Sigmoid colon (tissue), 7 donors: ENCODE results near the gene SLC50A1. TPM values are rescaled to one million over a fixed set of nuclear protein-coding genes. Genes with fewer than 3 reads are reported as not detected.
"Not testable (repeated sequence)": the region's sequence is repeated elsewhere in the genome, so short reads cannot be mapped to it uniquely, and the experiment has no call there.

ENCODE experiments used
- DNase-seq: peaks from one replicate; pipeline ENCODE4 v3.0.0-alpha.2; 2019
- H3K27ac ChIP-seq, 4 donors: fragments of 200-600 bp; sonication (generic); one replicate each; pipeline ENCODE4 v1.5.1; 2016 to 2019; ENCODE audit warnings: mild to moderate bottlenecking in 1 of 4
- H3K27me3 ChIP-seq, 3 donors: fragments of 200-600 bp; sonication (generic); one replicate each; pipeline ENCODE4 v1.5.1; 2019; ENCODE audit warnings: mild to moderate bottlenecking in 1 of 3
- H3K36me3 ChIP-seq, 4 donors: fragments of 200-600 bp; sonication (generic); one replicate each; pipeline ENCODE4 v1.5.1; 2016 to 2019
- H3K4me1 ChIP-seq, 4 donors: fragments of 200-600 bp; sonication (generic); one replicate each; pipeline ENCODE4 v1.5.1; 2017 to 2019
- H3K4me3 ChIP-seq, 4 donors: fragments of 200-600 bp; sonication (generic); one replicate each; pipeline ENCODE4 v1.5.1; 2017 to 2019; ENCODE audit warnings: mild to moderate bottlenecking in 2 of 4, moderate library complexity in 1 of 4
- H3K9me3 ChIP-seq, 4 donors: fragments of 200-600 bp in 3 of 4; sonication (generic) in 3 of 4; one replicate each; pipeline versions ENCODE4 v1.5.1 to v1.6.1; 2013 to 2019
- EP300 ChIP-seq, 4 donors: sonication (generic); formaldehyde crosslinking; IDR thresholded peaks; one replicate each; pipeline ENCODE4 v1.6.1; 2017; ENCODE audit warnings: antibody characterized with exemption in 4 of 4
- POLR2A ChIP-seq, 2 donors: fragments of 450-650 bp; IDR thresholded peaks; one replicate each; pipeline ENCODE4 v1.6.1; 2016; ENCODE audit warnings: antibody characterized with exemption in 2 of 2, mild to moderate bottlenecking in 2 of 2, moderate library complexity in 2 of 2
- POLR2AphosphoS5 ChIP-seq, 4 donors: sonication (generic); formaldehyde crosslinking; IDR thresholded peaks; one replicate each; pipeline ENCODE4 v1.6.1; 2017; ENCODE audit warnings: antibody characterized with exemption in 4 of 4
- whole genome bisulfite sequencing, 2 donors: extraction: QIAGEN DNeasy Blood & Tissue Kit; methylation state at CpG; one replicate each; pipeline ENCODE4 v1.1.7; 2013; 5-methylcytosine and 5-hydroxymethylcytosine counted together
- intact Hi-C: fragments of 100-400 bp; cut with DNase I; formaldehyde crosslinking; loops from one replicate; pipeline ENCODE4 v1.15.1; 2023
- polyA plus RNA-seq, 3 donors: library from polyadenylated mRNA; stranded (reverse); fragments of 200-250 nt; gene quantifications; one replicate each; pipeline ENCODE4 v1.2.3, GENCODE V29; 2013
- total RNA-seq, 4 donors: library from RNA; depleted of rRNA; stranded (reverse); fragments of >200 nt; gene quantifications; one replicate each; pipeline ENCODE4 v1.1.0, GENCODE V29; 2016
- TF ChIP-seq, protein P1 (sequence below), 4 experiments: fragments of 450-650 bp in 3 of 4; fragments of 200-600 bp in 1 of 4; IDR thresholded peaks; one replicate each; pipeline ENCODE4 v1.5.1; 2016 to 2019; ENCODE audit warnings: antibody characterized with exemption in 4 of 4, mild to moderate bottlenecking in 3 of 4, moderate library complexity in 2 of 4
- donor health status: healthy with polysubstance abuse.
- donor health status: Bipolar disorder and iron deficiency.
- donor health status: healthy.

Gene SLC50A1
- total and polyA plus RNA-seq, 7 donors: 8.0 to 151 (median 21.4) TPM

GRCh38 chr1:155158991-155159390, 23.3 kb downstream of the SLC50A1 start:
- no peaks in the 10 kb centered on the region for H3K9me3 ChIP-seq
- 71 to 77% methylated on average over 1 of the region's 1 CpG for WGBS, 2 donors
- peak; percentile 24 for DNase-seq
- no peaks in the 10 kb centered on the region for H3K27me3 ChIP-seq
- no peak overlapping the region for H3K4me3 ChIP-seq
- intact Hi-C loops: no loop called here
- TF ChIP-seq EP300 (IDR thresholded peaks at IDR 0.05): no peak
- no peak for TF ChIP-seq POLR2AphosphoS5 (IDR thresholded peaks at IDR 0.05)
- TF ChIP-seq, protein P1, sequence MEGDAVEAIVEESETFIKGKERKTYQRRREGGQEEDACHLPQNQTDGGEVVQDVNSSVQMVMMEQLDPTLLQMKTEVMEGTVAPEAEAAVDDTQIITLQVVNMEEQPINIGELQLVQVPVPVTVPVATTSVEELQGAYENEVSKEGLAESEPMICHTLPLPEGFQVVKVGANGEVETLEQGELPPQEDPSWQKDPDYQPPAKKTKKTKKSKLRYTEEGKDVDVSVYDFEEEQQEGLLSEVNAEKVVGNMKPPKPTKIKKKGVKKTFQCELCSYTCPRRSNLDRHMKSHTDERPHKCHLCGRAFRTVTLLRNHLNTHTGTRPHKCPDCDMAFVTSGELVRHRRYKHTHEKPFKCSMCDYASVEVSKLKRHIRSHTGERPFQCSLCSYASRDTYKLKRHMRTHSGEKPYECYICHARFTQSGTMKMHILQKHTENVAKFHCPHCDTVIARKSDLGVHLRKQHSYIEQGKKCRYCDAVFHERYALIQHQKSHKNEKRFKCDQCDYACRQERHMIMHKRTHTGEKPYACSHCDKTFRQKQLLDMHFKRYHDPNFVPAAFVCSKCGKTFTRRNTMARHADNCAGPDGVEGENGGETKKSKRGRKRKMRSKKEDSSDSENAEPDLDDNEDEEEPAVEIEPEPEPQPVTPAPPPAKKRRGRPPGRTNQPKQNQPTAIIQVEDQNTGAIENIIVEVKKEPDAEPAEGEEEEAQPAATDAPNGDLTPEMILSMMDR (IDR thresholded peaks at IDR 0.05): no peak
- TF ChIP-seq POLR2A (IDR thresholded peaks at IDR 0.05): no peak
- H3K27ac ChIP-seq: no peak overlapping the region
- no peaks in the 10 kb centered on the region for H3K36me3 ChIP-seq
- H3K4me1 ChIP-seq: no peaks in the 10 kb centered on the region

DNA sequence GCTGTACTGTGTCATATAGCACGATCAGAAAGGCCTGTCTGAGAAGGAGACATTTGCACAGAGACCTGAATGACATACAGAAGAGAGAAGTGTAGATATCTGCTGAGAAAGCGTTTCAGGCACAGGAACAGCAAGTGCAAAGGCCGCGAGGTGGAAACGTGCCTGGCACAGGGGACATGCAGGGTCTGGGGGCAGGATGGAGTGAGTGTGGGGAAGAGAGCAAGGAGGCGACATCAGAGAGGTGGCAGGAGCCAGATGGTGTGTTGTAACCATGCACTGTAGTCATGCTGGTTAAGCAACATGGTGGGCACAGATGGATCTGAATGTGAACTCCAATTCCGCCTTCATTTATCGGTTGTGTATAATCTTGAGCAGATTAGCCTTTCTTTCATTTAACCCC, 24.5 kb downstream of the SLC50A1 start:
- no peaks in the 10 kb centered on the region for H3K9me3 ChIP-seq
- H3K4me1 ChIP-seq: no peaks in the 10 kb centered on the region
- no peak overlapping the region for H3K27ac ChIP-seq
- no peak overlapping the region for H3K4me3 ChIP-seq
- peak; percentile 34 for DNase-seq
- intact Hi-C loops: no loop called here
- H3K27me3 ChIP-seq: no peaks in the 10 kb centered on the region
- WGBS, 2 donors: 80 to 89% methylated on average over 8 of the region's 8 CpGs
- TF ChIP-seq EP300 (IDR thresholded peaks at IDR 0.05) (no peak), POLR2AphosphoS5 (IDR thresholded peaks at IDR 0.05) (no peak), POLR2A (IDR thresholded peaks at IDR 0.05) (no peak)
- TF ChIP-seq, protein P1 (IDR thresholded peaks at IDR 0.05): no peak
- H3K36me3 ChIP-seq: no peaks in the 10 kb centered on the region

- H3K4me3 ChIP-seq, intact Hi-C loops, H3K36me3 ChIP-seq, H3K27me3 ChIP-seq, H3K9me3 ChIP-seq, H3K27ac ChIP-seq: not testable (repeated sequence)
- 97 to 98% methylated on average over 6 of the region's 6 CpGs for WGBS, 2 donors
- peak; percentile 27 for DNase-seq
- peaks cover 0 to 16% (median 13%) of the 10 kb centered on the region in 4 donors for H3K4me1 ChIP-seq
These were observed 27.0 kb downstream of the SLC50A1 start for GRCh38 chr1:155162631-155163030.

DNA sequence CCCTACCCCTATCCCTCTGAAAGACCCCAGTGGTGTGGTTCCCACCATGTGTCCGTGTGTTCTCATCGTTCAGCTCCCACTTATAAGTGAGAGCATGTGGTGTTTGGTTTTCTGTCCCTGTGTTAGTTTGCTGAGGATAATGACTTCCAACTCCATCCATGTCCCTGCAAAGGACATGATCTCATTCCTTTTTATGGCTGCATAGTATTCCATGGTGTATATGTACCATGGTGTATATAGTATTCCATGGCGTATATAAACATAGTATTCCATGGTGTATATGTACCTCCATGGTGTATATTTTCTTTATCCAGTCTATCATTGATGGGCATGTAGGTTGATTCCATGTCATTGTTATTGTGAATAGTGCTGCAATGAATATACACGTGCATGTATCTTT, 28.1 kb downstream of the SLC50A1 start:
- H3K27me3 ChIP-seq, H3K9me3 ChIP-seq, intact Hi-C loops, DNase-seq, H3K27ac ChIP-seq, H3K36me3 ChIP-seq, H3K4me3 ChIP-seq: not testable (repeated sequence)
- H3K4me1 ChIP-seq: peaks cover 0 to 21% (median 18%) of the 10 kb centered on the region in 4 donors
- WGBS, 2 donors: 97 to 99% methylated on average over 4 of the region's 4 CpGs

GRCh38 chr1:155164625-155165024, 29.0 kb downstream of the SLC50A1 start:
- H3K27ac ChIP-seq, DNase-seq, H3K9me3 ChIP-seq, H3K27me3 ChIP-seq, H3K4me3 ChIP-seq: not testable (repeated sequence)
- WGBS, 2 donors: 94 to 95% methylated on average over 11 of the region's 11 CpGs
- Histone ChIP-seq H3K36me3 (peaks cover 7 to 12% (median 8%) of the 10 kb centered on the region in 4 donors), H3K4me1 (peaks cover 0 to 21% (median 18%) of the 10 kb centered on the region in 4 donors)
- intact Hi-C loops: loop anchor here (5.0 kb wide), 1 partner anchor 37 kb away; the partner anchor contains the start of gene EFNA1

DNA sequence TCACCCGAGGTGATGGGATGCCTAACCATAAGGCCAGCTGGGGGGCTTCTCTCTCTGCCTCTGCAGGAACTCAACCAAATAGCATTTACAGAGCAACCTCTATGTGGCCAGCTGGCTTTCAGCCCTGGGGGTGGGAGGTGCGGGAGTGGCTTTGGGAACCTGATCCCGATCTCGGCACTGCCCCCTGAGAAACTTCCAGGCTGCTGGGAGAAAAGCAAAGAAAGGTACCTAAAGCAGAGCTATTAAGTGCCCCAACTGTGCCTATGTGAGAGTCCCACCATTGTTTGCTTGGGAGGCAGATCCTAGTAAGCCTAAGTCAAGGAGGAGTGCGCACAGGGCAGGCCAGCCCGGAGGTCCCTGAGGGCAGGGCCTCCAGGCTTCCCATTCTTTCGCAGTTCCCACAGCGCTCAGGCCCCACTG, 30.4 kb downstream of the SLC50A1 start:
- intact Hi-C loops: loop anchor here (5.0 kb wide), 1 partner anchor 39 kb away; the partner anchor contains the start of gene EFNA1
- WGBS, 2 donors: 58 to 86% methylated on average over 8 of the region's 8 CpGs
- Histone ChIP-seq H3K4me3 (no peak overlapping the region), H3K9me3 (no peaks in the 10 kb centered on the region), H3K27ac (peak overlapping the region; percentile 40 to 62 (median 48)), H3K36me3 (peaks cover 7 to 21% (median 14%) of the 10 kb centered on the region in 4 donors), H3K4me1 (peaks cover 0 to 21% (median 18%) of the 10 kb centered on the region in 4 donors), H3K27me3 (peaks cover 0 to 7% (median 0%) of the 10 kb centered on the region in 3 donors)
- TF ChIP-seq, protein P1 (IDR thresholded peaks at IDR 0.05): no peak
- TF ChIP-seq POLR2A (IDR thresholded peaks at IDR 0.05) (no peak), POLR2AphosphoS5 (IDR thresholded peaks at IDR 0.05) (no peak)
- DNase-seq: no peak
